Testis (tissue), 2 donors: ENCODE data around the gene MAP7.

Experiments
- CTCF ChIP-seq, 3 experiments: fragments of 450-650 bp in 2 of 3; fragments of 200-600 bp in 1 of 3; sonication (generic) in 1 of 3; IDR thresholded peaks; one replicate each; pipeline ENCODE4 v1.5.1; 2016 to 2019; ENCODE audit warnings: antibody characterized with exemption in 3 of 3, mild to moderate bottlenecking in 2 of 3, moderate library complexity in 1 of 3
- POLR2A ChIP-seq: fragments of 450-650 bp; IDR thresholded peaks from one replicate; pipeline ENCODE4 v1.6.1; 2017; ENCODE audit warnings: antibody characterized with exemption, mild to moderate bottlenecking, moderate library complexity

- no peak for TF ChIP-seq CTCF (IDR thresholded peaks at IDR 0.05)
- TF ChIP-seq POLR2A, result no peak
These were observed 140.6 kb downstream of the MAP7 start for GRCh38 chr6:136409597-136409996.
